ENCODE data around the gene ITPK1.

Gene ITPK1

DNA sequence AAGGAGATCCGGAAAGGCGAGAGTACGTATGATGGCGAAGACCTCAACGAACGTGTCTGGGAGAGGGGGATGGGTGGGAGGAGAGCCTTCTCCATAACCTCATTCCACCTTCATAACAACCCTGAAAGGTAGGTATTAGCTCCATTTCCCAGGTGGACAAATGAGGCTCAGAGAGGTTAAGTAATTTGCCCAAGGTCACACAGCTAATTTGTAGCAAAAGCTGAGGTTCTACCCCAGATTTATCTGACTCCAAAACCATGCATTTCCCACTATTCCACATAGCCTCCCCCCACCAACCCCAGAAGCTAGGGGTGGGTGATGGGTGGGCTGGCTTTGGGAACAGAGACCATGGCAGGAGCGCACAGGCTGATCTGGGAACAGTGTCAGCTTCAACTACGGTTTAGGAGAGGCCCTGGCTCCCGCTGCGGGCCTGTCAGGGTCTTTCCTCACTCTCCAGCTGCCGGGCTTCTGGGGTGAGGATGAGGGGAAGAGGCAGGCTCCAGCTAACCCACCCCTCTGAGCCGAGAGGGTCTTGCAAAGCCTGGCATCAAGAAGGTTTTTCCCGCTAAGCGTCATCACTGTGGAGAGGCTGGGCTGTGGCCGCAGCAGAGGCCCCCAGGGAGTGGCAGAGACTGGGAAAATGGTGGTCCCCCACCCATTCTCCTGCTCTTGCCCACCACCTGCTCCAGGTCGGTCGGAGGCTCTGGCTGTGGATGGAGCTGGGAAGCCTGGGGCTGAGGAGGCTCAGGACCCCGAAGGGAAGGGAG, 183.9 kb downstream of the ITPK1 start:
- no peak overlapping the region for H2AK5ac ChIP-seq (ENCODE audit: low read length, severe bottlenecking)
- H3K79me1 ChIP-seq (replicated peaks; ENCODE audit: low read length, poor library complexity, severe bottlenecking): no peaks in the 10 kb centered on the region
- no peak overlapping the region for H3K4ac ChIP-seq (ENCODE audit: low read depth in 1 of 2, low read length in 2 of 2)
- H3K27me3 ChIP-seq (ENCODE audit: control insufficient read depth in 1 of 2, insufficient read depth in 1 of 2, low read length in 2 of 2): peaks cover 23 to 85% of the 10 kb centered on the region in 2 experiments
- no peak for DNase-seq
- WGBS: 91% methylated on average over 13 of the region's 18 CpGs
- H2BK12ac ChIP-seq (ENCODE audit: low read length in 2 of 2): no peak overlapping the region
- no peak overlapping the region for H3K4me2 ChIP-seq (ENCODE audit: low read length, poor library complexity, severe bottlenecking)
- H3K23ac ChIP-seq (ENCODE audit: low read length in 2 of 2): no peak overlapping the region
- H3K27ac ChIP-seq (ENCODE audit: low read length, poor library complexity, severe bottlenecking): no peak overlapping the region
- H2BK15ac ChIP-seq (ENCODE audit: low read depth, poor library complexity, severe bottlenecking): no peak overlapping the region
- no peak overlapping the region for H2AFZ ChIP-seq (ENCODE audit: low read depth, low read length)
- no peak overlapping the region for H4K8ac ChIP-seq (ENCODE audit: low read length)
- no peak overlapping the region for H2BK120ac ChIP-seq (ENCODE audit: low read depth, low read length)
- H3K36me3 ChIP-seq (ENCODE audit: control insufficient read depth in 1 of 2, insufficient read depth in 2 of 2, low read depth in 1 of 2, low read length in 2 of 2): peaks cover 0 to 7% of the 10 kb centered on the region in 2 experiments
- H3K4me3 ChIP-seq (ENCODE audit: insufficient read depth in 1 of 2, low read depth in 1 of 2, low read length in 2 of 2): no peak overlapping the region
- no peaks in the 10 kb centered on the region for H3K4me1 ChIP-seq (ENCODE audit: control insufficient read depth, insufficient read depth, low read depth, low read length)
- H3K18ac ChIP-seq (ENCODE audit: low read depth in 1 of 2, low read length in 2 of 2): no peak overlapping the region
- H3K9me3 ChIP-seq (ENCODE audit: control insufficient read depth, low read length): peaks cover 2% of the 10 kb centered on the region
- H3K14ac ChIP-seq (ENCODE audit: low read length in 2 of 2): no peak overlapping the region
- no peak overlapping the region for H4K91ac ChIP-seq (ENCODE audit: low read length)
- H2BK5ac ChIP-seq (ENCODE audit: low read depth, low read length, poor library complexity, severe bottlenecking): no peak overlapping the region
- H3K9ac ChIP-seq (ENCODE audit: low read length): no peak overlapping the region

DNA sequence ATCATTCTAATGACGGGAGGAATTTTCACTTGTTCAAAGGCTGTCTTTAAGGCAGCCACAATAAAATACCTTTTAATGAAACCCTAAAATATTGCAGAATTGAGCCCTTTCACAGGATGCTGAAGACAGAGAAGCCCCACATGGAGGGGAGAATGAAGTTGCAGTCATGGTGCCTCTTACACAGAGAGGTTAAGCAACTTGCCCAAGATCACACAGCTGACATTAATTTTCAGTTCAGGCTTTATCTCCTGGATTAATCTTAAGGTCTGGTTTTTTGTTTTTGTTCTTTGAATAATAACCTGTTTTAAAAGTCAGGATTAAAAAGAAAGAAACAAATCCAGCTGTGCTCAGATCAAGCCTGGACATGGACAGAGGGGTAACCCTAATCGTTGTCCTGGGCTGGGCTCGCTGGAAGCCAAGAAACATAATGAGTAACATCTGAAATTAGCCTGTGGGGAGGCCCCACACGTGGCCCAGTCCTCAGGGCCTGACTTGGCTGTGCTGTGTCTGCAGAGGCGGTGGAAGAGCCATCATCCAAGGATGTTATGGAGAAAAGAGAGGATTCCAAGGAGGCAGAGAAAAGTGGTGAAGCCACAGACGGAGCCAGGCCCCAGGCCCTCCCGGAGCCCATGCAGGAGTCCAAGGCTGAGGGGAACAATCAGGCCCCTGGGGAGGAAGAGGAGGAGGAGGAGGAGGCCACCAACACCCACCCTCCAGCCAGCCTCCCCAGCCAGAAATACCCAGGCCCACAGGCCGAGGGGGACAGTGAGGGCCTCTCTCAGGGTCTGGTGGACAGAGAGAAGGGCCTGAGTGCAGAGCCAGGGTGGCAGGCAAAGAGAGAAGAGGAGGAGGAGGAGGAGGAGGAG, 184.8 kb downstream of the ITPK1 start:
- Histone ChIP-seq H3K23ac (ENCODE audit: low read length in 2 of 2) (no peak overlapping the region), H3K36me3 (ENCODE audit: control insufficient read depth in 1 of 2, insufficient read depth in 2 of 2, low read depth in 1 of 2, low read length in 2 of 2) (peaks cover 0 to 3% of the 10 kb centered on the region in 2 experiments), H3K4ac (ENCODE audit: low read depth in 1 of 2, low read length in 2 of 2) (no peak overlapping the region), H2AK5ac (ENCODE audit: low read length, severe bottlenecking) (no peak overlapping the region), H3K27ac (ENCODE audit: low read length, poor library complexity, severe bottlenecking) (no peak overlapping the region), H3K79me1 (replicated peaks; ENCODE audit: low read length, poor library complexity, severe bottlenecking) (no peaks in the 10 kb centered on the region), H4K8ac (ENCODE audit: low read length) (no peak overlapping the region), H3K27me3 (ENCODE audit: control insufficient read depth in 1 of 2, insufficient read depth in 1 of 2, low read length in 2 of 2) (peaks cover 32 to 89% of the 10 kb centered on the region in 2 experiments), H2BK5ac (ENCODE audit: low read depth, low read length, poor library complexity, severe bottlenecking) (no peak overlapping the region), H3K9me3 (ENCODE audit: control insufficient read depth, low read length) (peaks cover 7% of the 10 kb centered on the region), H4K91ac (ENCODE audit: low read length) (no peak overlapping the region), H2BK15ac (ENCODE audit: low read depth, poor library complexity, severe bottlenecking) (no peak overlapping the region), H3K4me2 (ENCODE audit: low read length, poor library complexity, severe bottlenecking) (no peak overlapping the region), H3K14ac (ENCODE audit: low read length in 2 of 2) (no peak overlapping the region), H2BK120ac (ENCODE audit: low read depth, low read length) (no peak overlapping the region), H3K4me1 (ENCODE audit: control insufficient read depth, insufficient read depth, low read depth, low read length) (no peaks in the 10 kb centered on the region), H3K18ac (ENCODE audit: low read depth in 1 of 2, low read length in 2 of 2) (no peak overlapping the region), H2AFZ (ENCODE audit: low read depth, low read length) (no peak overlapping the region), H2BK12ac (ENCODE audit: low read length in 2 of 2) (no peak overlapping the region), H3K9ac (ENCODE audit: low read length) (no peak overlapping the region), H3K4me3 (ENCODE audit: insufficient read depth in 1 of 2, low read depth in 1 of 2, low read length in 2 of 2) (no peak overlapping the region)
- DNase-seq: no peak
- WGBS: 76% methylated on average over 7 of the region's 8 CpGs

DNA sequence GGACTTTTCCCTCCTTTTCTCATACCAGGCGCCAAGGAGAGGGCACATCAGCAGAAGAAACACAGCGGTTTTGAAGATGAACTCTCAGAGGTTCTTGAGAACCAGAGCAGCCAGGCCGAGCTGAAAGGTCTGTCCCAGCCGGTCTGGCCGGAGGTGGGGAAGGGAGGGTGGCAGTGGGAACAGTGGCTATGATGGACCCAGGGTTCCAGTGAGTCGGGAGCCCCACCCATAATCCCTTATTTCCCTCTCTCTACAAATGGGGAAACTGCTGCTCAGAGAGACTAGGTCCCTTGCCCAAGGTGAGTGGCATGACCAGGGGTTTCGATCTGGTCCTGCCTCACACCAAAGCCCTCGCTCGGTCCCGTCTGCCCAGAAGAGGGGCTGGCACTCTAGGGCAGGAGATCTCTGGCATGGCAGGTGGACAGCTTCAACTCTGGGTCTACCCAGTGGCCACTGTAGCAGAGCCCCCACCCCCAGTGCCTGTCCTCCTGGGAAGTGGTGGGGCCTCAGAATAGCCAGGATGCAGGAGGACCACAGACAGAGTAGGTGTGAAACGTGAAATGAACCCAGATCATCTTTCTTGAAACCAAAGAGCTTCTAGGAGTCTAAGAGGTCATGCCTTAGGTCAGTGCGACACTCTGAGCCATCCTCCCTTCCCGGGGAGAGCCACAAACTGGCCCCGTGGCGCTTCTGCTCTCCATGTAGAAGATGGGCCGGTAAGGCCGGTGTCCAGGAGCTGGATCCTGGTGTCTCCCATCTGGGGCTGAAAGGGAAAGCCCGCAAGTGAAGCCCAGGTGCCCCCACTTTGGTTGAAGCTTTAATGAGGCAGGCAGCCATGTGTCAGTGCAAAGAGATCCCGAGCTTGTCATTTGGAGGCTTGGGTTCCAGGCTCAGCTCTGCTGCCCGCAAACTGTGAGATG, 185.8 kb downstream of the ITPK1 start:
- no peak overlapping the region for H2AK5ac ChIP-seq (ENCODE audit: low read length, severe bottlenecking)
- no peak overlapping the region for H3K14ac ChIP-seq (ENCODE audit: low read length in 2 of 2)
- no peak overlapping the region for H2BK12ac ChIP-seq (ENCODE audit: low read length in 2 of 2)
- no peak overlapping the region for H2AFZ ChIP-seq (ENCODE audit: low read depth, low read length)
- no peak overlapping the region for H3K4me2 ChIP-seq (ENCODE audit: low read length, poor library complexity, severe bottlenecking)
- no peaks in the 10 kb centered on the region for H3K79me1 ChIP-seq (replicated peaks; ENCODE audit: low read length, poor library complexity, severe bottlenecking)
- no peak overlapping the region for H4K91ac ChIP-seq (ENCODE audit: low read length)
- no peak overlapping the region for H4K8ac ChIP-seq (ENCODE audit: low read length)
- H3K27me3 ChIP-seq (ENCODE audit: control insufficient read depth in 1 of 2, insufficient read depth in 1 of 2, low read length in 2 of 2): peaks cover 42 to 90% of the 10 kb centered on the region in 2 experiments
- no peak overlapping the region for H3K4me3 ChIP-seq (ENCODE audit: insufficient read depth in 1 of 2, low read depth in 1 of 2, low read length in 2 of 2)
- H3K23ac ChIP-seq (ENCODE audit: low read length in 2 of 2): no peak overlapping the region
- H2BK5ac ChIP-seq (ENCODE audit: low read depth, low read length, poor library complexity, severe bottlenecking): no peak overlapping the region
- no peaks in the 10 kb centered on the region for H3K4me1 ChIP-seq (ENCODE audit: control insufficient read depth, insufficient read depth, low read depth, low read length)
- no peak overlapping the region for H3K27ac ChIP-seq (ENCODE audit: low read length, poor library complexity, severe bottlenecking)
- DNase-seq: no peak
- H3K18ac ChIP-seq (ENCODE audit: low read depth in 1 of 2, low read length in 2 of 2): no peak overlapping the region
- H3K9me3 ChIP-seq (ENCODE audit: control insufficient read depth, low read length): peaks cover 7% of the 10 kb centered on the region
- H3K9ac ChIP-seq (ENCODE audit: low read length): no peak overlapping the region
- H2BK120ac ChIP-seq (ENCODE audit: low read depth, low read length): no peak overlapping the region
- WGBS: 85% methylated on average over 18 of the region's 20 CpGs
- H3K4ac ChIP-seq (ENCODE audit: low read depth in 1 of 2, low read length in 2 of 2): no peak overlapping the region
- H2BK15ac ChIP-seq (ENCODE audit: low read depth, poor library complexity, severe bottlenecking): no peak overlapping the region
- H3K36me3 ChIP-seq (ENCODE audit: control insufficient read depth in 1 of 2, insufficient read depth in 2 of 2, low read depth in 1 of 2, low read length in 2 of 2): no peaks in the 10 kb centered on the region

Measured in mesenchymal stem cell (in vitro differentiated cells and primary cell).